MM.1S (cell line): ENCODE data around the gene CNMD.

Source experiments
- EZH2 ChIP-seq: fragments of 300-600 bp; sonication (generic); optimal IDR thresholded peaks from 2 replicates; pipeline ENCODE3; 2017; ENCODE audit warnings: low read depth, mild to moderate bottlenecking, antibody characterized with exemption, low read length, mixed read lengths
- TF ChIP-seq, protein P1 (sequence below): fragments of 300-600 bp; sonication (generic); IDR thresholded peaks from 2 replicates; pipeline ENCODE4 v1.5.1; 2016; ENCODE audit warnings: antibody characterized with exemption, low read length, mixed read lengths

DNA sequence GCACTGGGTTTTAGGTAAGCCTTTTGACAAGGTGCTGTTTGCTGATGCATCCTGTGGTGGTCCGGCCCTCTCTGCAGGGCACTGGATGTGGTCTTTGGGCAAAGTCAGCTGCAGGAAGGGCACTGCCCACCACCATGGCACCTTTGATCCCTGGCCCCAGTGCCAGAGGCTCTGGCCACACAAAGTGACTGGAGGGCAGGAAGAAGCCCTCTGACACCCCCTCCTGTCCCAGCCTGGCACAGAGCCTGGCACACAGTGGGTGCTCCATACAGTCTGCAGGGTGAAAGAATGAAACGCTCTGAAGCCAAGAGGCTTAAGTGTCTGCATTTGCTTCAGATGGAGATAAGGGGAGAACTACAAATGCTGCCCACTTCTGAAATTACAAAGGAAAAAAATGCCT, 47.6 kb upstream of the CNMD start:
- TF ChIP-seq, protein P1, sequence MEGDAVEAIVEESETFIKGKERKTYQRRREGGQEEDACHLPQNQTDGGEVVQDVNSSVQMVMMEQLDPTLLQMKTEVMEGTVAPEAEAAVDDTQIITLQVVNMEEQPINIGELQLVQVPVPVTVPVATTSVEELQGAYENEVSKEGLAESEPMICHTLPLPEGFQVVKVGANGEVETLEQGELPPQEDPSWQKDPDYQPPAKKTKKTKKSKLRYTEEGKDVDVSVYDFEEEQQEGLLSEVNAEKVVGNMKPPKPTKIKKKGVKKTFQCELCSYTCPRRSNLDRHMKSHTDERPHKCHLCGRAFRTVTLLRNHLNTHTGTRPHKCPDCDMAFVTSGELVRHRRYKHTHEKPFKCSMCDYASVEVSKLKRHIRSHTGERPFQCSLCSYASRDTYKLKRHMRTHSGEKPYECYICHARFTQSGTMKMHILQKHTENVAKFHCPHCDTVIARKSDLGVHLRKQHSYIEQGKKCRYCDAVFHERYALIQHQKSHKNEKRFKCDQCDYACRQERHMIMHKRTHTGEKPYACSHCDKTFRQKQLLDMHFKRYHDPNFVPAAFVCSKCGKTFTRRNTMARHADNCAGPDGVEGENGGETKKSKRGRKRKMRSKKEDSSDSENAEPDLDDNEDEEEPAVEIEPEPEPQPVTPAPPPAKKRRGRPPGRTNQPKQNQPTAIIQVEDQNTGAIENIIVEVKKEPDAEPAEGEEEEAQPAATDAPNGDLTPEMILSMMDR = no peak
- TF ChIP-seq EZH2 = no peak
